SU-DHL-6 (cell line): ENCODE results near the gene PKHD1.

Experiments
- EZH2phosphoT487 ChIP-seq: fragments of 200-600 bp; sonication (generic), shearing (Covaris generic); conservative IDR thresholded peaks from 2 replicates; pipeline ENCODE4 v1.6.1; 2018; ENCODE audit warnings: mild to moderate bottlenecking, antibody characterized with exemption, low read length, moderate library complexity, mixed read lengths
- TF ChIP-seq, protein P1 (sequence below): fragments of 200-600 bp; sonication (generic); IDR thresholded peaks from one replicate; pipeline ENCODE4 v1.5.1; 2017; ENCODE audit warnings: antibody characterized with exemption, mild to moderate bottlenecking, low read length, moderate library complexity; ENCODE audit not compliant: insufficient read depth, poor library complexity, severe bottlenecking

GRCh38 chr6:51578362-51578761 is 509.1 kb downstream of the PKHD1 start:
- TF ChIP-seq, protein P1, sequence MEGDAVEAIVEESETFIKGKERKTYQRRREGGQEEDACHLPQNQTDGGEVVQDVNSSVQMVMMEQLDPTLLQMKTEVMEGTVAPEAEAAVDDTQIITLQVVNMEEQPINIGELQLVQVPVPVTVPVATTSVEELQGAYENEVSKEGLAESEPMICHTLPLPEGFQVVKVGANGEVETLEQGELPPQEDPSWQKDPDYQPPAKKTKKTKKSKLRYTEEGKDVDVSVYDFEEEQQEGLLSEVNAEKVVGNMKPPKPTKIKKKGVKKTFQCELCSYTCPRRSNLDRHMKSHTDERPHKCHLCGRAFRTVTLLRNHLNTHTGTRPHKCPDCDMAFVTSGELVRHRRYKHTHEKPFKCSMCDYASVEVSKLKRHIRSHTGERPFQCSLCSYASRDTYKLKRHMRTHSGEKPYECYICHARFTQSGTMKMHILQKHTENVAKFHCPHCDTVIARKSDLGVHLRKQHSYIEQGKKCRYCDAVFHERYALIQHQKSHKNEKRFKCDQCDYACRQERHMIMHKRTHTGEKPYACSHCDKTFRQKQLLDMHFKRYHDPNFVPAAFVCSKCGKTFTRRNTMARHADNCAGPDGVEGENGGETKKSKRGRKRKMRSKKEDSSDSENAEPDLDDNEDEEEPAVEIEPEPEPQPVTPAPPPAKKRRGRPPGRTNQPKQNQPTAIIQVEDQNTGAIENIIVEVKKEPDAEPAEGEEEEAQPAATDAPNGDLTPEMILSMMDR = no peak
- TF ChIP-seq EZH2phosphoT487 = no peak
